Fibroblast of gingiva (primary cell): Measurements from ENCODE around the gene PLXDC2.
"Not testable (repeated sequence)": the region's sequence is repeated elsewhere in the genome, so short reads cannot be mapped to it uniquely, and the experiment has no call there.

ENCODE experiments used
- DNase-seq: peaks from one replicate; pipeline ENCODE4 v3.0.0-alpha.2; 2011; ENCODE audit warnings: low read depth

Gene PLXDC2

DNA sequence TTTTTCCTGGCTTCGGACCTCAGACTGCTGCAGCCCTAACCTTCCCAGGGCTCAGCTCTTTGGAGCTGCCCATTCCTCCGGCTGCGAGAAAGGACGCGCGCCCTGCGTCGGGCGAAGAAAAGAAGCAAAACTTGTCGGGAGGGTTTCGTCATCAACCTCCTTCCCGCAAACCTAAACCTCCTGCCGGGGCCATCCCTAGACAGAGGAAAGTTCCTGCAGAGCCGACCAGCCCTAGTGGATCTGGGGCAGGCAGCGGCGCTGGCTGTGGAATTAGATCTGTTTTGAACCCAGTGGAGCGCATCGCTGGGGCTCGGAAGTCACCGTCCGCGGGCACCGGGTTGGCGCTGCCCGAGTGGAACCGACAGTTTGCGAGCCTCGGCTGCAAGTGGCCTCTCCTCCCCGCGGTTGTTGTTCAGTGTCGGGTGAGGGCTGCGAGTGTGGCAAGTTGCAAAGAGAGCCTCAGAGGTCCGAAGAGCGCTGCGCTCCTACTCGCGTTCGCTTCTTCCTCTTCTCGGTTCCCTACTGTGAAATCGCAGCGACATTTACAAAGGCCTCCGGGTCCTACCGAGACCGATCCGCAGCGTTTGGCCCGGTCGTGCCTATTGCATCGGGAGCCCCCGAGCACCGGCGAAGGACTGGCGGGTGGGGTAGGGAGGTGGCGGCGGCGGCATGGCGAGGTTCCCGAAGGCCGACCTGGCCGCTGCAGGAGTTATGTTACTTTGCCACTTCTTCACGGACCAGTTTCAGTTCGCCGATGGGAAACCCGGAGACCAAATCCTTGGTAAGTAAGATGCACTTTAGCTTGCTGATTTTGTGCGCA lies at the start of gene PLXDC2:
Gene PLXDC2 (plus strand): TSS at position 22 of the 820 bp plus-strand sequence.
- peak; percentile 54 for DNase-seq

DNA sequence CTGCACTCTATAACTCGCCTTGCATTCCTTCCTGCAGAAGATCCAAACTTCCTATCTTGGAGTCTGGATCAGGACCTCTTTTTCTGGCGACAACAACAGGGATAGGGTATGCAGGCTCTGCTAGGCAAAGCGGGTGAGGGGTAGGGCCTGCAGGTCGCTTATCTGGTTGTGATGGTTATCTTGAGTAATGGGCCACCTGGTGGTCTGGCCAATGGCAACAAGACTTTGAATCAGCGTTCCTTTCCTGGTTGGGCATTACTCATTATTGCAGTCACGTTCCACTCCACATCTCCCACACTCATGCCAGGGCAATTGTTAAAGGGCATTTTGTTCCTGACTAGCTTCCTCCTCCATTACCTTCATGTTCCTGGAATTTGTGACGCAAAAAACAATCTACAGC lies 48.4 kb upstream of the PLXDC2 start:
- DNase-seq = no peak

DNA sequence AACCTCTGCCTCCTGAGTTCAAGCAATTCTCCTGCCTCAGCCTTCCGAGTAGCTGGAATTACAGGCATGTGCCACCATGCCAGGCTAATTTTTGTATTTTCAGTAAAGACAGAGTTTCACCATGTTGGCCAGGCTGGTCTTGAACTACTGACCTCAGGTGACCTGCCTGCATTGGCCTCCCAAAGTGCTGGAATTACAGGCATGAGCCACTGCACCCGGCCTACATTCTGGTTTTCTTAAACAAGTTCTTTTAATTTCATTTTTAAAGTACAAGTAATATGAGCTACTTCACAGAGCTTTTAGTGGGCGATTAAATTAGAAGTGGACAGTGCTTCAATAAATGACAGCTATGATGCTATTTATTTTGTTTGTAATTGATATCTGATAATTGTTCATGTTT lies 46.4 kb upstream of the PLXDC2 start:
- DNase-seq = not testable (repeated sequence)

DNA sequence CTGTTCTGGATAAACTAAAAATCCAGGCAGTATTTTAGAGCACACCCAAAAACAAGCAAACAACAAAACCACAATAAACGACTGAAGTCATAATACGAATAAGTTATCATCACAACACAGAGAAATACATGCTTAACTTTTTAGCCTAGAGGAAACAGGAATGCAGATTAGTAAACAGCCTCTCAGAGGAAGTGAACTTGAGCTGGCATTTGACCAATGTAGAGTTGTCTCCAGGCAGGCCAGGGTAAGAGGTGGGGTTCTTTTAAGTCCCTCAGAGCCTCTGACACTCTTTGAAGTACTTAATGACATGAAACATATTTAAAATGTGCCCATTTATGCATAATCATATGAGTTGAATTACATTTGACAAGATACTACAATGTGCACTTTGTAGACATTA lies 43.3 kb upstream of the PLXDC2 start:
- DNase-seq = no peak

DNA sequence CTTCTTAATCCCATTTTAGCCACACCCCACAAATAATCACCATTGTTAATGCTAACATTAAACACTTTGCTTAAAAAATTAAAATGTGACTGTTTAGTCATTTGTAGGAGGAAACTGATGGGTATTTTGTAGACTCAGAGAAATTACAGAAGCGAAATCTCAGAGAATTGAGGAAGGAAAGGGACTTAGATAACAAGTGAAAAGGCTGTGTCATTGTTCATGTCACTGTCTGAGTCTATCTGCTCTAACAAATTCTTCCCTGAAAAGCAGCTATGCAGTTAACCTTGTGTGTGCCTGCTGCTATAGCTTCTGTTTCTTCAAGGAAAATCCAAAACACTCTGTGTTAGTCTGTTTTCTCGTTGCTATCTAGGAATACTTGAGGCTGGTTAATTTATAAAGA lies 40.9 kb upstream of the PLXDC2 start:
- no peak for DNase-seq

DNA sequence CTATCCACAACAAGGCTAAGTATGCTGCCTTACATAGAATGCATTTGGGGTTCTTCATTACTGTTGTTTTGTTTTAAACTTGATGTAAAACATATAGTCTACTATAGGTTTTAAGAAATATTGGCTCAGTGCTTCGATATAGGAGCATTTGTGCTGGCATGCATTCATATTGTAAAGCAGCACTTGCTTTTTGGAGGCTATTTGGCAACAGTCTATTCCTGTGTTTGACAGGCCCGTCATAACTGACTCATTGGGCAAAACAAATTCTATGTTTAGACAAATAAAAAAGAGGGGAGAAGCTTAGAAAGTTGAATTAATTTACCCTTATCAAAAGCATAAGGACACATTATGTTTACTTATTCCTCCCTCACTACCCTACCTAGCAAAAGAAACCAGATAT lies 38.4 kb upstream of the PLXDC2 start:
- no peak for DNase-seq

DNA sequence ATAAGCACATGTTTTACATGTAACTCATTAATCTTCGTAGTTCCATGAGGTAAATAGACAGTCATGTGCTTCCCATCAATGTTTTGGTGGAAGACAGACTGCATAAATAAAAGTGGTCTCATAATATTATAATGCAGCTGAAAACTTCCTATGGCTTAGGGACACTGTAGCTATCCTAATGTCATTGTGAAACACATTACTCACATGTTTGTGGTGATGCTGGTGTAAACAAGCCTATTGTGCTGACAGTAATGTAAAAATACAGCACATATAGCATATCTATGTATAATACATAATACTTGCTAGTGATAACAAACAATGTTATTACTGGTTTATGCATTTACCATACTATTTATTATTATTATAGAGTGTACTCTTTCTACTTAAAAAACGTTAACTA lies 37.2 kb upstream of the PLXDC2 start:
- DNase-seq = no peak

DNA sequence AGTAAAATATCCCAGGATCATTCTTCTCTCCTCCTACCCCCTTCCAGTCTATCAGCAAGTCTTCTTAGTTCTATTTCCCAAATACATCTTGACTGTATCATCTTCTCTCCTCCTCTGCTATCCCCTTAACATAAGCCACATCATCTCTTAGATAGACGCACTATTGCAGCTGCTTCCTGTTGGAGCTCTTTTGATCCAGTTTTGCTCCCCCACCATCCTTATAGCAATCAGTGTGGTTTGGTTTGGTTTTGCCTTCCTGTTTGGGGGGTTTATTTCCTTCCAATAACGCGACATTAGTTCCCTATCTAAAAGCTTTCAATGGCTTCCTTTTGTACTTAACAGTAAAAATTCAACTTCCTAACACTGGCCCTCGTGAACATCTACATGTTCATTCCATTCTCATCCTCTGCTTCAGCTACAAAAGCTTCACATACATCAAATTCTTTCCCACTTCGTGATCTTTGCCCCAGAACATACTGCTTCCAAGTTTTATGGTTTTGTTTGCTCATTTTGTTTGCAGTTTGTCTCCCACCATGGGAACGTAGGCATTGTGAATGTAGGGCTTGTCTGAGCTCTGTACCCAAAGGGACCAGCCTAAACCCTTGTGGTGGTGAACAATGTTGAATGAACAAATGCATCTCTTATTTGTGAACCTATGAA lies 33.7 kb upstream of the PLXDC2 start:
- no peak for DNase-seq

DNA sequence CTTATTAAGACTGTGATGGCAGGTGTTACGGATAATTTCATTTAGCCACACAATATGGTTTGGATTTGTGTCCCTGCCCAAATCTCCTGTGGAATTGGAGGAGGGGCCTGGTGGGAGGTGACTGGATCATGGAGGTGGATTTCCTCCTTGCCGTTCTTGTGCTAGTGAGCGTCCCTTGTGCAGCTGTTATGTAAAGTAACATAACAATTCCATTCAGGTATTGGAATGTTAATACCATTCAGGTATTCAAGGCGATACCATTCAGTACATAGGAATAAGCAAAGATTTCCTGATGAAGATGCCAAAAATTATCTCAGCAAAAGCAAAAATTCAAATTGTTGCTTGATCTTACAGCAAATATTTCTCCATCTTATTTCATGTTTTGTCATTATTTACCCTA lies 32.5 kb upstream of the PLXDC2 start:
- DNase-seq = no peak

DNA sequence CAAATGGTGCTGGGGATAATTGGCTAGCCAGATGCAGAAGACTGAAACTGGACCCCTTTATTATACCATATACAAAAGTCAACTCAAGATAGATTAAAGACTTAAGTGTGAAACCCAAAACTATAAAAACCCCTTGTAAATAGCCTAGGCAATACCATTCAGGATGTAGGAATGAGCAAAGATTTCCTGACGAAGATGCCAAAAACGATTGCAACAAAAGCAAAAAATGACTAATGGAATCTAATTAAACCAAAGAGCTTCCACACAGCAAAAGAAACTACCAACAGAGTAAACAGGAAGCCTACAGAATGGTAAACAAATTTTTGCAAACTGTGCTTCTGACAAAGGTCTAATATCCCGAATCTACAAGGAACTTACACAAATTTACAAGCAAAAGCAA lies 30.9 kb upstream of the PLXDC2 start:
- DNase-seq = peak; percentile 39

DNA sequence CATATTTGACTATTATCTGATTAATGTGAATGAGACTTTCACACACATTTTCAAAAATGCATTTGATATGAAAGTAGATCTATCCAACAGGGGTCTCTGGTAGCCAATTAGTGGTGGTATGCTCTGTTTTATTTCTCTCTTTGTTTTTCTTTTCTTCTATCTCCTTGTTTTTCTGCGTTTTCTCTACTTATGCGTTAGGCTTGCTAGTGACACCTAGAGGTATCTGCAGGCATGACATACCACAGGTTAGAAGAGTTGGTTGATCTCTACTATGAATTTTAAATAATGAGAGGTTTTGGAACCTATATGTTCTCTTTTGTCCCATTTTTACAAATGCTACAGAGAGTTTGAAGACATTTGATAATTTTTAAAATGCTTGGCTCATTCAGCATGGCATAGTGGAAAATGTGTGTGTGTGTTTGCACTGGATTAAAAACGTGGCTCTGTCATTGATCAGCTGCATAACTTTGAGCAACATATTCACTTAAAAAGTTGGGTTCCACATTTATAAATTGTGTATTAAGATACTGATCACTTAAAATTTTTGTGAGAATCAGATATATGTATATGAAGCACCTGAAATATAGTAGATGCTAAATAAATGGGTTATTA lies 28.1 kb upstream of the PLXDC2 start:
- DNase-seq = peak; percentile 54

DNA sequence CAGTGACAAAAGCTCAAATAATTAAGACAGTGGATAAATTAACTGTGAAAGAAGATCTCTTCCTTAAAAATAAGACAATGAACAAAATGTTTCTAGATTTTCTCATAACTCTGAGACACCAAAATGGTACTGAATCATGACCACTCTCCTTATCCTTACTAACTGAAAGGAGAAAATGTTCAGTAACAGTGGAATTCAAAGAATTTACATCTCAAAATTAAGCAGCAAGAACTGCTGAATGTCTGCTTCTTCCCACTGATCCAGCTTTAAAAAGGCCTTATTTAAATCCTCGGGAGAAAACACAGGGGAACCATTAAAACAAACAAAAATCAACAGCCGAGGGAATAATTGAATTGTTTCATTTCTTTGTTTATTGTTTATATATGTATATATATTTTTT lies 27.3 kb upstream of the PLXDC2 start:
- no peak for DNase-seq

DNA sequence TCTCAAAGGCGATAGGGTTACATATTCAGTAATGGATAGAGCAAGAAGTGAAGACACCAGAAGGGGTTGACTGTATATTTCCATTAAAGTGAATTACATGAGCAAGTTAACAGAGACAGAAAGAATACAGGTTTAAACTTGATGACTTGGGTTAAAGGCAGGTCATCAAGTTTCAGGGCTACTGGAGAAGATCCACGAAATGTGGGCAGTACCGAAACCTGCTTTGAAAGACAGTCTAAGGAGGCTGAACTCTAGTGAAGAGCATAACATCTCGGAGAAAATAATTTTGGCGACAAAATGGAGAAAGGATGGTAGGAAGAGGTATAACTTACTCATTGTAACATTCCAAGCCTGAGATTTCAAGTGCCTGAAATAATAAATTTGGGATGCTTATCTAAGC lies 26.6 kb upstream of the PLXDC2 start:
- DNase-seq = no peak

DNA sequence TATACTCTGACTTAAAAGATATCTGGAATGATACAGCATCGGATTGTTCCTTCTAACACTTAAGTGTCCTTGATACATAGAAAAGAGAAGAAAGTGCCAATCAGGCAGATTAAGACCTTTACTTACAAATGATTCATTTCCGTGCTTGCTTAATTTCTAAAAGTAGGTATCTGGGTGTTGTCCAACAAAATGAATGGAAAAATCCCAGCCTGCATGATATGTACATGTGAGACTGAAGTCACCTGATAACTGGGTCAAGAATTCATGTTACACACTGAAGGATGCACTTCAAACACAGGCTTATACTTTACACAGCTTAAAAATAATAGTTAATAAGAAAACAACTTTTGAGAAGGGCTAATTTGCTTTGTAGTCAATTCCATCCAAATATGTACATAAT lies 25.2 kb upstream of the PLXDC2 start:
- DNase-seq = no peak

DNA sequence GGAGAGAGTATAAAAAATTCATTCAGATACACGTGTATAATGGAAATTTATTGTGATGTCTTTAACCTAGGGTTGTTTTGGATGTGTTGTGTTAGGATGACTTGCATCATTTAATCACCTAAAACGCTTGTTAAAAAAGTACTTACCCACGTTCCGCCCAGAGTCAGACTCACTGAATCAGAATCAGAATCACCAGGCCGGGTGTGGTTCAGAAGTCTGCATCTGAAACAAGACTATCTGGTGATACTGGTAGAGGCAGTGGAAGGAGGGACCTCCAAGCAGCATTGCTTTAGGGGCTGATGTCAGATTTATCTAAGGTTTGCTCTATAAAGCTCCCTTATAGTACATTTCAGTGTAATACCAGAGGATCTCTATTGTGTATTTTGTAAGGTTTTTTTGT lies 20.5 kb upstream of the PLXDC2 start:
- no peak for DNase-seq

DNA sequence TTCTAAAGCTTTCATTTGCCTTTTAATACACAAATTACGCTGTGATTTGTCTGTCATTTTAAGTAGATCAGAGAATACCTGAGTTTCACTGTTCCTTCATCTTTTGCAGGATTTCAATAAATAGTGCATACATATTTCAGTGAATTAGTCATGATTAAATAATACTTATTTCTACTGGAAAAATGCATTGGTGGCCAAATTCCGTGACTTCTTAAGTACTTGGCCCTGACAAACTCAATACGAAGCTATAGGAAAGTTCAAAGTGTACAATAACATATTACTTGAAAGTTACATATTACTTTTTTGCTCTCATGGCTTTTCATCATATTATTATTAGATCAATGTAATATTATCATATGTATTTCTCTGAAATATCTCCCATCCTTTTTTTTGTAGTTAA lies 16.1 kb upstream of the PLXDC2 start:
- no peak for DNase-seq

DNA sequence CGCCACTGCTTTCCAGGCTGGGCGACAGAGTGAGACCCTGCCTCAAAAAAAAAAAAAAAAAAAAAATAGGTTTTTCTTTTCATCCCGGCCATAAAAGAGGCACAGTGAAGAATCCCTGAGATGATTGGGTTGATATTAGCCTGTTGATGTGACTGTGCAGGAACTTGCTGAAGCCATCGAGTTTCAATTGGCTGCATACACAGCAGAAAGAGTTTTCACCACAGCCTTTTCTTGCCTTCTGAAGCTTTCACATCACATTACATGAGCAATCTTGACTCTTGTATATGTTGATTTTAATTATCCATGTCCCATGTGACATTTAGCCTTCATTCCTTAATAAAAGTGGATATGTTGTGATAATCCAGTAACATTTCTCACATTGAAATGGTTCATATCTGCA lies 14.9 kb upstream of the PLXDC2 start:
- DNase-seq = no peak

DNA sequence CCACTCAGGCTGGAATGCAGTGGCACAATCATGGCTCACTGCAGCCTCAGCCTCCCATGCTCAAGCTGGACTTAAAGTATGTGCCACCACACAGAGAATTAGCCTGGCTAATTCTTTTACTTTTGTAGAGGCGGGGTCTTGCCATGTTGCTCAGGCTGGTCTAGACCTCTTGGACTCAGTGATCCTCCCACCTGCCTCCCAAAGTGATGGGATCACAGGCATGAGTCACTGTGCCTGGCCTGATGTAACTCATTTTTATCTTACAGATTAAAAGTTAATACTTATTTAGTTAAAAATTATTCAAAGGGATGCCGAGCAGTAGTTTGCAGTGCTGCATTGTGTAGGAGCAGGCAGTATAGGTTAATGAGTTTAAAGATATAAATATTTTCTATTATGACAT lies 12.6 kb upstream of the PLXDC2 start:
- no peak for DNase-seq

DNA sequence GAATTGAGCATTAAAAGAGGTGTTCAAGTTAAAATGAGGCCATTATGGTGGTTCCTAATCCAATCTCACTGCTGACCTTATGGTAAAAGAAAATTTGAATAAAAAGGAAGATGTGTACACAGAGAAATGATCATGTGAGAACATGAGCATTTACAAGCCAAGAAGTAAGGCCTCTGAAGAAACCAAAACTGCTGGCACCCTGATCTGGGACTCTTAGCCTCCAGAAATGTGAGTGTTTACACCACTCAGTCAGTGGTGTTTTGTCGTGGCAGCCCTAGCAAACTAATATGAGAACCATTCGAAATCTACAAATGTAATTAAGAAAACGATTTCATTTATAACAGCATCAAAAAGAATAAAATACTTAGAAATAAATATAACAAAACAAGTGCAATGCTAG lies 6.8 kb upstream of the PLXDC2 start:
- DNase-seq = no peak

DNA sequence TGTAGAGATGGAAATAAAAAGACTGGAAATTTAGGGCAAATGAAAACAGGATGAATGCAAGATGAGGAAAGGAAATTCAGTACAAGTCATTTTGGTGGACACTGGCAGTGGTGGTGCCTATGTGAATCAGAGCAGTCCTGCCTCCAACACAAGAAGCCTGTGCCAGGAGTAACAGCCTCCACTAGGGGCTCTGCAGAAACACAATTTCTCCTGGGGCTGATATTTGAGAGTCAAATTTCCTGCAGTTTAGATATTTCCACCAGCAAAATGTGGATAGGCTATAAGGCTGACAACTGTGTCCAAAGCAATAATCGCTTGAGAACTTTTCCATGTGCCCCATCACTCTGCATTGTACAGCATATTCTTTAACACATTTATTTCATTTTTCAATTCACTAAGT lies 4.7 kb upstream of the PLXDC2 start:
- DNase-seq = peak; percentile 37

DNA sequence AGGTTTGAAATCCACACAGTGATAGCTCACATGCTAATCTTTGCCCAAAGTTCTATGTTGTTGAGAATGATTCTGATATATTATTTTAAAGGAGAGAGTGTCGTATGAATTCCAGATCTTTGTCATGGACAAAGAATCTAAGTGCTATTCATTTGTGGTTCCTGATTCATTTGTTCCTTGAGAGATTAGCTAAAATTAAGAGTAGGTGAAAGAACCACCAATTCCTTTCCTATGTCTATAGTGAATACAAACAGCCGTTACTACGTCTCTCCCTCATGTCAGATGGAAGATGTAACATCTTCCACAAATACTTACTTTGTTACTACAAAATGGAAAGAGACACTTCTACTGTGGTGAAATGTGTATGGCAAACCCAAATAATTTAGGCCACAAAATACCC lies 3.3 kb upstream of the PLXDC2 start:
- no peak for DNase-seq

DNA sequence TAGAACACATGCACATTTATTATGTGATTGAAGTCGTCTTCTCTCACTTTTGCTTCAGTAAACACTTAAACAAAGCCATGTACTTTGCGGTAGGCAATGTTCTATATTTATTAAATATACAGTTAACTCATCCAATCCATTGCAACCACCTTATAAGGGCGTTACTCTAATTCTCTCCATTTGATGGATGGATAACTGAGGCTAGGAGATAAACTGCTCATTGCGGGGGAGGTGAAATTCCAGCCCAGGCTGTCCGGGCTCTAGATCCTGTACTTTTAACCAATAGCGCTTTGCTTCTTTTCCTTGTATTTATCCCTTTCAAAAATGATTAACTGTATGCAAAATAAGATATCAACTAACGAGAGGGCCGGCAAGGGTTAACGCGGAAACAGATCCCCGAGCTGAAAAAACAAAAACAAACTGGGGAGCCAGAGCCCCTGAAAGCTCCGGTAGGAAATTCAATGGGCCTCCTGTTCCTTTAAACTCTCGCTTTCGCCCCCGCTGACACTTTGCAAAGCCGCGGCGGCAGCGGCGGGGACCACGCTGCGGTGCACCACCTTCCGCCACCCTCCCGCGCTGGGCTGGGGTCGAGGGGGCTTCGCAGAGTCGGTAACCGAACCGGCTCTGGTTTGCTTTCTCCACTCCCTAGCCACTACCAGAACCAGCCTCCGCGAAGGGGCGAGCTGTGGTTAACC lies 1.0 kb upstream of the PLXDC2 start:
- no peak for DNase-seq
